Inflammatory macrophage treated with lipopolysaccharide for 1 hour (primary cell): ENCODE results near the gene RGPD8.

Experiments used
- DNase-seq, 2 donors: peaks; one replicate each; pipeline ENCODE4 v3.0.0-alpha.2; 2020 to 2022

The RGPD8 gene

DNA sequence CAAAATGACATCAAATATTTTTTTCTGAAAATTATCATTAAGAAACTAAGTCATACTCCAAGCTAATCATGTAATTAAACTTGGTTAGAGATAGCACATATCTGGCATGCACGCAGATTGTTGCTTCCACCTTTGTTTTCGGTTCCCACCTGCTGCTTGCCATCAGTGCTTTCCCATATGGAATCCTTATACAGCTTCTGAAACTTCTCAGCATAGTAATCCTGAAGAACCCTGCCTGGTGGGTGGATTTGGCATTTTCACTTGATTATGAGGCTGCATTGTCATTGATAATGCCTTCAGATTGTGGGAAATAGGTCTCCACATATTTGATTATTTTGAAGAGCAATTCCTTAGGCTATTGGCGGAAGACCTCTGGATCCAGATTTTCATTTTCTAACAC is 110.5 kb downstream of the RGPD8 start:
- DNase-seq: no peak

DNA sequence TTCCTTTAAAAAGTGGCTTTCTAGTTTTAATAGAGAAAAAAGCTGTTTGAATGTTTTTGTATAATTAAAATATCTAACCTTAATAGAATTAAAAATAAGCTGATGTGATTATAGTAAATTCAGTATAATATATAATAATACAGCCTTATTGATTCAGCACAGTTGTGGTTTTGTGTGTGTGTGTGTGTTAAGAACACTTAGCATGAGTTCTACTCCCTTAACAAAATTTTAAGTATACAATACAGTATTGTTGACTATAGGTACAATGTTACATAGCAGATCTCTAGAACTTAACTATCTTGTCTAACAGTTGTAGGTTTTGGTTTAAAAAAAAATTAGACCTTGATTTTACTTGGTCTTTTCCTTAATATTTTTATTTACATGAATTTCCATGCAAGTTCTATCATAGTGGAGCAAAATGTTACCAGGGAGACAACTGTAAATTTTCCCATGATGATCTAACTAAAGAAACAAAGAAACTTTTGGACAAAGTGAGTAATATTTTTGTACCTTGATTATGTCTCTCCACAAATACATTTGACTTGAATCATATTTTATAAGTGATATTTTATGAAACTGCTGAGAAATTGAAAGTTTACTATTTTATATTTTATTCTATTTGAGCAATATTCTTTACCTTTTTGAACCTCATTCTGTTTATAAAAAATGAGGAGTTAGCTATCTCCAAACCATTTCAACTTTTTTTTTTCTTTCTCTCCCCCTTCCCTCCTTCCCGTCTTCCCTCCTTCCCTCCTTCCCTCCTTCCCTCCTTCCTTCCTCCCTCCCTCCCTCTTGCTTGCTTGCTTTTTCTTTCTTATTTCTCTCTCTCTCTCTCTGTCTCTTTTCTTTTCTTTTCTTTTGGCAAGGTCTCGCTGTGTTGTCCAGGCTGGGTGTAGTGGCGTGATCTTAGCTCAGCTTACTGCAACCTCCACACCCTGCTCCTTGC is 111.8 kb downstream of the RGPD8 start:
- DNase-seq: no peak
